GM19397 (cell line): ENCODE data around the gene PTGR2.
"Not testable (repeated sequence)": the region's sequence is repeated elsewhere in the genome, so short reads cannot be mapped to it uniquely, and the experiment has no call there.

Source experiments
- ATAC-seq: cut with Tn5 transposase; IDR thresholded peaks from one replicate; pipeline ENCODE4 v1.9.1; 2021; ENCODE audit warnings: mild to moderate bottlenecking, moderate library complexity; ENCODE audit not compliant: unreplicated experiment

PTGR2 gene

GRCh38 chr14:73829526-73830431 is 21.9 kb upstream of the PTGR2 start:
- ATAC-seq = peak; percentile 55

DNA sequence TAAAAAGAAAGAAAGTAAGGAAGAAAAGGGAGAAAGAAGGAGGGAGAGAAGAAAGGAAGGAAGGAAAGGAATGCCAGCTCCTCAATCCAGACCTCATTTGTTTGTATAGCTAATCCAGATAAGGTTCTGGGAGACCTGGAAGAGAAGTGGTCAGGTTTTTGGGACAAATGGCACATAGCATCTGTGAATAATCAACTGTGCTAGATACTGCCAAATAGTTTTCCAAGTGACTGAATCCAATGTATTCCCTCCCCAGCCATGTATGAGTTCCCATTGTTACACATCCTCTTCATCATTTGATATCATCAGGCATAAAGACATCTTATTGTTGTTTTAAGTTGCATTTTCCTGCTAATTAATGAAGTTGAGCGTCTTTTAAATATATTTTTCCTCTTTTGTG is 18.6 kb upstream of the PTGR2 start:
- no peak for ATAC-seq

DNA sequence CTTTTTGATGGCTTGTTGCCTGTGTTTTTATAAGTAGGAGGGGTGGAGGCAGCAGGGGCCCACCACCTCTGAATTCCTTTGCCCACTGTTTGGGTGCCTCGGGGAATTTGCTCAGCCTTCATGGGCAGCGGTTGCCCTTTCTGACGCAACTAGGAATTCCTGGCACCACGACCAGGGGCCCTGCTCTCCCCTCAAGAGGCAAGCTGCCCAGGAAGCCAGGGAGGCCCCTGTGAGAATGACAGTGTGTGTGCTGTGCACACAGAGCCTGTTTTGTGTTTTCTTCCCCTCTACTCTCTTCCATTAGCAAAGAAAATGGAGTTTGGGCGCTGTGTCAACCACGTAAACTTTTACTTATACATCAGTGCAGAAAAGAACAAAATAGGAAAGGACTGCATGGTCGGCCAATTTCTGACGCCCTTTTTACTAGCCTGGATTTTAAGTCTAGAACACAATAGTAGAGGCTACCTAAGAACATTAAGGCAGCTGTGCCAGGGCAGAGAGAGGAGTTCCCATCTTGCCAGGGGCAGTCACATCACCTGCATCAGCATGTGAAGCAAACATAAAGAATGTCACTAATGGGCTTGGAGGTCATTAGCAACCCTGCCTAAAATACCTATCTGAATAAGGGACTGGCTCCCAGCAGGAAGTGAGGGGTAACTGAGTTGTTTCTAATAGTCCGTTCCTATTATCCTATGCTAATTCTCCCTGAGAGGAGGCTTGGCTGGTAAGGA is 17.9 kb upstream of the PTGR2 start:
- ATAC-seq = no peak

DNA sequence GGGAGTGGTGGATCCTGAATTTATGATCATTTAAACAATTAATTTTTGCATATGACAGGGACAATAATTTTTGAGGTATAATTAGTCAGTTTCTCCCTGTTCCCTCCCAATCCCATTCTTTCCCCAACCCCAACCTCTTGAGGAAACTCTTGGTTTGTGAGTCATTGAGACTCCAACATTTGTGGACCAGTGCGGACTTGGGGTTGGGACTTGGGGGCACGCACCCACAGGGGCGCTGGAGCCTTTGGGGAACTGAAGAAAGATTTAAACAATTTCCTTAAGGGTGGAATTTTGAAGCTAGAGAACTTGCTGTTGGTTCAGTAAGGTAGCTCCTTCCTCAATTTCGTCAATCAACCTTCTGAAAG is 17.4 kb upstream of the PTGR2 start:
- ATAC-seq = no peak

DNA sequence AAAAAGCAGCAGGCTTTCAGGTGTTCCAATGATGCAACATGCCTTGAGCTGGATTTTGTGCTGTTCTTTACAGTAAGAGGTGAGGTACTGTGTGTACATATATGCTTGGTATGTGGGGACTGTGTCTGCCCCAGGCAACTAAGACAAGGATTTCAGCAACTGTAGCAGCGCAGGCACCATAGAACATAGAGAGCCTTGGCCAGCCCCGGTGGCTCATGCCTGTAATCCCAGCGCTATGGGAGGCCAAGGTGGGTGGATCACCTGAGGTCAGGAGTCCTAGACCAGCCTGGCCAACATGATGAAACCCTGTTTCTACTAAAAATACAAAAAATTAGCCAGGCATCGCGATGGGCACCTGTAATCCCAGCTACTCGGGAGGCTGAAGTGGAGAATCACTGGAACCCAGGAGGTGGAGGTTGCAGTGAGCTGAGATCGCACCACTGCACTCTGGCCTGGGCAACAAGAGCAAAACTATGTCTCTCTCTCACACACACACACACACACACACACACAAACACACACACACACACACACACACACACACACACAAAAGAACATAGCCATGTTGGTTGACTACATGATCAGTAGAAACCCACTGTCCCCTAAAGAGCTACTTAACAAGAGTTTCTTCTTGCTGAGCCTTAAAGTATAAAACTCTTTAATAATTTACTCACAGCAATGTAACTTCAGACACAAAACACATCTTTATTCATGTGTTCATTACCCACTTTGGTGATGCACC is 13.2 kb upstream of the PTGR2 start:
- ATAC-seq = not testable (repeated sequence)

DNA sequence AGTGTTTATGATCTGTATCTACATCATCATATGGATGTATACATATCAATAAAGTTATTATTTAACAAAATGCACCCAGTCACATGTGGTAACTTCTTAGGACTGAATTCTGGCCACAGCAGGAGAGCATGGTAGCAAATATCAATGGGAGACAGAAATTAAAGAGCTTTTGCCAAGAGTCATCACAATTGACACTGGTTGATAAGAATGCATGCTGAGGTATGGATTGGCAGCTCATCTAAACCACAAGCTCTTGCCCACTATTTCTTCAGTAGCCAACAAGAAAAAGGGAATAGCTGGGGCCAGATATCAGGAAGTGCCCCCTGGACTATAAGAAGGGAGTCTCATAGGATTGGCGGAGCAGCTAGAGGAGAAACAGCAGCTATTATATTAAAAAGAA is 9.4 kb upstream of the PTGR2 start:
- ATAC-seq = no peak

- ATAC-seq = no peak
Observed at GRCh38 chr14:73842851-73843250, 8.8 kb upstream of the PTGR2 start.

GRCh38 chr14:73843296-73843695 is 8.3 kb upstream of the PTGR2 start:
- ATAC-seq = no peak

DNA sequence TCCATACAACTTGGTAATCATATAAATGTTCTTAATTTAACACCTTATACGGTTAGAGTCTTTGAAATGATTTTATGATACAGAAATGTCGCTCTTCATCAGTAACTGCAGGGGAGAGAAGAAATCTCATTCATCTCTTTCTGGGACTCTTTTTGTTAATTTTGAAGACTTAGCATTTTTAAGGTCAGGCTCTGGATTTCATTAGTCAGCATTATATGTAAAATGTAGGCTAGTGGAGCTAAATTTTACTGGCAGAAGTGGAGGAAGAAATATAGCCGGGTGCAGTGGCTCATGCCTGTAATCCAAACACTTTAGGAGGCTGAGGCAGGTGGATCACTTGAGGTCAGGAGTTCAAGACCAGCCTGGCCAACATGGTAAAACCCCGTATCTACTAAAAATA is 4.7 kb upstream of the PTGR2 start:
- no peak for ATAC-seq

DNA sequence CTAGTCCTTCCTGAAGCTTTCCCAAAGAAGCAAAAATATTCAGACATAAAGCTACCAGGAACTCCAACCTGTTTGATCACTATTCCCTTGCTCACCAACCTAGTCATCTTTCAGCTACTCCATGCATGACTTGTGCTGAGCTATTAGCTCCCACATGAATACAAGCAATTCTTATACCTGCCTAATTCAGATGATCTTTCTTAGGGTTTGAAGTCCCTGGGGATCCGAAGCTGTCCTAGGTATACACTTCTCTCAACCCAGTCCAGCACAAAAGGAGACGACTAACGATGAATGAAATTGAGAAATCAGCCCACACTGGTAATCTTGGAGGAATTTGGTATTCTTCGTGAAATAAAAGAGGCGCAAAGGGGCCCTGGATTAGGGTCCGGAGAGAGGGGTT is 631 bp upstream of the PTGR2 start:
- no peak for ATAC-seq

- ATAC-seq = no peak
Observed at GRCh38 chr14:73859145-73859544, 7.5 kb downstream of the PTGR2 start.

GRCh38 chr14:73861073-73861472 is 9.4 kb downstream of the PTGR2 start:
- ATAC-seq = no peak

DNA sequence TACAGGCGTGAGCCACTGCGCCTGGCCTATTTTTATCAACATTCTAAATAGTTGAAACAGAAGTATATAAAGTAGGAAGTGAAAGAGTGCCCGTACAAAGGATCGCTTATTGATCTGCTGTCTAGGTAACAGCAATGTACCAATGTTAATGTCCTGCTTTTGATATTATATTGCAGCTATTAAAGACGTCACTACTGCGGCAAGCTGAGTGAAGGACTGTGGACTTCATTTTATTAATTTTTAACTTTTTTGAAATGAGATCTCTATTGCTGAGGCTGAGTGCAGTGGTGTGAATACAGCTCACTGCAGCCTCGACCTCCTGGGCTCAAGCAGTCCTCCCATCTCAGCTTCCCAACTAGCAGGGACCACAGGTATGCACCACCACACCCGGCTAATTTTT is 10.8 kb downstream of the PTGR2 start:
- ATAC-seq = no peak

DNA sequence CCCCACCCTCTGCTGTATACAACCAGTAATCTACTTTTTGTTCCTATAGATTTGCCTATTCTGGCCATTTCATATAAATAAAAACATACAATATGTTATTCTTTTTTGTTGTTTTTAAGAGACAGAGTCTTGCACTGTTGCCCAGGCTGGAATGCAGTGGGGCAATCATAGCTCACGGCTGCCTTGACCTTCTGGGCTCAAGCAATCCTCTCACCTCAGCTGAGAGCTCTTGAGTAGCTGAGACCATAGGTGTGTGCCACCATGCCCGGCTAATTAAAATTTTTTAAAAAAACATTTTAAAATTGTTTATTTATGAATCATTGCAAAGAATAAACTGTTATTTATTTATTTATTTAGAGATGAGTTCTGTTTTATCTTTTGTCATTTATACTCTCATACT is 11.6 kb downstream of the PTGR2 start:
- no peak for ATAC-seq

GRCh38 chr14:73865534-73866113 is 14.0 kb downstream of the PTGR2 start:
- no peak for ATAC-seq

- not testable (repeated sequence) for ATAC-seq
Observed at GRCh38 chr14:73869754-73870153, 18.1 kb downstream of the PTGR2 start.

GRCh38 chr14:73870525-73871235 is 19.0 kb downstream of the PTGR2 start:
- ATAC-seq = no peak

DNA sequence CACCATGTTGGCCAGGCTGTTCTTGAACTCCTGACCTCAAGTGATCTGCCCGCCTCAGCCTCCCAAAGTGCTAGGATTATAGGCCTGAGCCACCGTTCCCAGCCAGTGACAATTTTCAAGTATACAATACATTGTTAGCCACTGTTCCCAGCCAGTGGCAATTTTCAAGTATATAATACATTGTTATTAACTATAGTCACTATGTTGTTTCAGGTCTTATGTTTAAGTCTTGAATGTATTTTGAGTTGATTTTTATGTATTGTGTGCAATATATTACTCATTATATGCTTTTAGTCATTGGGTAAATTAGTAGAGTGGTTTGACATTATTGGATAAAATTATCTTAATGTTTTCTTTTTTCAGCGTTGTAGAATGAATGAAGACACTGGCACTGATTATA is 22.0 kb downstream of the PTGR2 start:
- no peak for ATAC-seq

- ATAC-seq = no peak
Observed at GRCh38 chr14:73877790-73878189, 26.2 kb downstream of the PTGR2 start.

DNA sequence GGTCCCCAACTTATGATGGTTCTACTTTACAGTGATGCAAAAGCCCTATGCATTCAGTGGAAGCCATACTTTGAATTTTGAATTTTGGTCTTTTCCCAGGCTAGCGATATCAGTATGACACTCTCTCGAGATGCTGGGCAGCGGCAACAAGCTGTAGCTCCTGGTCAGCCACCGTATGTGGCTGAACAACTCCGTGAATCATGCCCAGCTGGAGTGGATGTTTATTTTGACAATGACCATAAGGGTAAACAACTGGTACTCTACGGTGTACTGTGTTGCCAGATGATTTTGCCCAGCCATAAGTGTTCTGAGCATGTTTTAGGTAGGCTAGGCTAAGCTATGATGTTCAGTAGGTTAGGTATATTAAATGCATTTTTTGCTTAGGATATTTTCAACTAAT is 26.8 kb downstream of the PTGR2 start:
- no peak for ATAC-seq

DNA sequence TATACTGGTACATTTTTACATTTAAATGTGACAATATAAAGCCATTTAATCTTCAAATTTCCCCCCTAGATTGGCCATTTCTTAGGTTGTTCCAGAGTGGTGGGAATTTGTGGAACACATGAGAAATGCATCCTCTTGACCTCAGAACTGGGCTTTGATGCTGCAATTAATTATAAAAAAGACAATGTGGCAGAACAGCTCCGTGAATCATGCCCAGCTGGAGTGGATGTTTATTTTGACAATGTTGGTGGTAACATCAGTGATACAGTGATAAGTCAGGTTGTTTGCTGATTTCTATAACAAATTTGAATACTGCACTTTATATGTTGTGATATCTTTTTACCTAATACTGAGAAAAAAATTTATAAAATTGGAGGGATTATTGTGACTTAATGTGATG is 27.4 kb downstream of the PTGR2 start:
- ATAC-seq = no peak
